Ecto neural progenitor cell (in vitro differentiated cells): ENCODE measurements around the gene ITGAE.
A peak's percentile ranks its signal among the peaks of the same experiment; 100 is the strongest.
"Not testable (repeated sequence)": the region's sequence is repeated elsewhere in the genome, so short reads cannot be mapped to it uniquely, and the experiment has no call there.

Source experiments
- DNase-seq: peaks from one replicate; pipeline ENCODE4 v3.0.0-alpha.2; 2018; ENCODE audit warnings: low spot score

ITGAE gene

DNA sequence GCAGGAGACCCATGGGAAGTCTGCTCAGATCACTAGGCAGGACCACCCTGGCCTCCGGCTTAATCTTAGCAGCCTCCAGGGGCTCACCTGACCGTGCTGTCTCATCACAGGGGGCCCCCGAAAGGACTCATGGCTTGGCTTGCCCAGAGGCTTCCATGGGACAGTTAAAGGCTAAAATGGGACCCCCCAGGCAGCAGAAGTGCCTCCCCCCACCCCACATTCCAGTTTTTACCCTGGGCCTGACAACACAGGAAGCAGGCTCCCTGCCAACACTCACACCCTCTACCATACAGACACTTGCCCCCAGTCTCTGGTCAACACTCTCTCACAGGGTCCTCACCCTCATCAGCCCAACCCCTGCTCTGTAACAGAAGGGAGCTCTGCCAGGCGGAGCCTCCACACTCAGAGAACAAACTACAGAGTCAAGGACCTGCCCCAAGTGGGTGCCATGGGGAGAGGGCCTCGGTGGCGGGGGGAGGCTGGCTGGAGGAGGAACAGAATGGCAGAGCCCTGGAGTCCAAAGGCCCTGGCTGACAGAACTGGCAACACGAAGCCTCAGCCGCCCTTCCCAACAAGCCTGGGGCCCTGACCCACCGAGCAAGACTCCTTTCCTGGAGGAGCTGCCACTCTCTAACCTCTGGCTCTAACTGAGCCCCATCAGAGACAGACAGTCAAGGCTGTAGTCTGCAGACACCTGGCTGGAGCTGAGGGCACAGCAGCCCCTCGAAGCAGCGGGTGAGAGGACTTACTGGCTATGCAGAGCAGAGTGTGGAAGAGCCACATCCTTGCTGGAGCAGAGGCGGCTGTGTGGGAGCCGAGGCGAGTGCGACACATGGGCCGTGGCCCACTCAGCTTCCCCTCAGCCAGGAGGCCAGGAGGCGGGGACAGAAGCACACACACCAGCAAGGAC lies at the start of gene ITGAE:
Gene ITGAE, minus strand, starts transcription at position 827 of the 910 bp plus-strand sequence. Its CDS starts 44 bp downstream, at position 783.
- DNase-seq = no peak

GRCh38 chr17:3848229-3848835 lies 47.3 kb upstream of the ITGAE start:
- no peak for DNase-seq

- DNase-seq = no peak
Measured at GRCh38 chr17:3847165-3847670, 46.2 kb upstream of the ITGAE start.

DNA sequence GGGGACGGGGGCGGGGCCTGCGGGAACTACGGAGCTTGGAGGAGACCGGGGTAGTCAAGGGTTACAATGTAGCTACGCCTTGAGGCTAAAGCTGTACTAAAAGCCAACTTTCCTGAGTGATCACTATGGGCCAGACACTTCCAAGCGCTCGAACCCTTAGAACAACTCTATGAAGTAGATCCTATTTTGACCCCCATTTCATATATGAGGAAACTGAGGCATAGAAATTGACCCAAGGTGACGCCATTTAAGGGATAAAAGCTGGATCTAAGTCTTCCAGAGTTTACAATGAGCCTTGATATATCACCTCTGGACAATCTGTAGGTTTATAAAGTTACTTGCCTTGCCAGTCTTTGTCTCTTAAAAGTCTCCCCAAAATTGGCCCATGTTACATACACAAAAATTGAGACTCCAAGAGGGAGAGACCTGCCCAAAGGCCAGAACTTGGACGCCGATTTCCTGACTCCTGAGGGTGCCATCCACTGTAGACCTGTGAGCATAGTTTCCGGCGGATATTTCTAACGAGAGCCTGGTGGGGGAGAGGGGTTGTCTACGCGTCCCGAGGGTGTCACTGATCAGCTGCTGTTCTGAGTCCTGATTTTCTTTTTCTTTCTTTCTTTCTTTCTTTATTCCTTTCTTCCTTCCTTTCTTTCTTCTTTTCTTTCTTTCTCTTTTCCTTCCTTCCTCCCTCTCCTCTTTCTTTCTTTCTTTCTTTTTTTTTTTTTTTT lies 45.6 kb upstream of the ITGAE start:
- no peak for DNase-seq

DNA sequence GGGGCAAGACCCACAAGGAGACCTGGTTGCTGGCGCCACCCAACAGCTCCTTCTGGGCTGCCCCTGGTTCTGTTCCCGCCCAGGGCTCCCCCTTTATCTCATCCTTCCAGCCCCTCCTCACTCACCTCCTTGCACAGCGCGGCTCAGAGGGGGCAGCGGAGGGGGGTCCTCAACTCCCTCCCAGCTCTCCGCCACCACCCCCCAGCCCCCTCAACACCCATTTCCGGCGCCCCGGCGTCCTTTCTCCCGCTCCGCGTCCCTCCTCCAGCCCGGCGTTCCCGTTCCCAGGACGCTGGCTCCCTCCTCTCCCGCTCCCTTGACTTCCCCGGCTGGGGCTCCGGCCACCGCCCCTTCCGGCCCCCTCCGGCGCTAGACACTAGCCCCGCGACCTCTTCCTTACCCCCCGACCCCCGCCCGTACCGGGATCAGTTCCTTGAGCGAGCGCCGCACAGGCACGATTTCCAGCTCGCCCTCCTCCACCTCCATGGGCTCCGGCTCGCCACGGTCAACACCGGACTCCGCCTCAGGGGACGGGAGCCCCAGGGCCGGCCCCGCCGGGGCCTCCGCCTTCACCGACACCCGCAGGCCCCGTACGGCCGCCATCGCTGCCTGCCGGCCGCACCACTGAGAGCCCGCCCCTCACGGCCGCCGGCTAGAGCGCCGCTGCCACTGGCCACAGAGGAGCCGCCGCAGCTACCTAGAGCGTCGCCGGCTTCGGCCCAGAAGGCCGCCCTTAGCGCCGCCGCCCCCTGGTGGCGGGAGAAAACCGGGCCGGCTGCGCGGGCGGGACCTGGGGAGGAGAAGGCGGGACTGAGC lies 44.8 kb upstream of the ITGAE start, which contains the start of gene NCBP3:
Gene NCBP3, minus strand, starts transcription at position 626 of the 816 bp plus-strand sequence. Its CDS starts 23 bp downstream, at position 603.
- peak; percentile 98 for DNase-seq

DNA sequence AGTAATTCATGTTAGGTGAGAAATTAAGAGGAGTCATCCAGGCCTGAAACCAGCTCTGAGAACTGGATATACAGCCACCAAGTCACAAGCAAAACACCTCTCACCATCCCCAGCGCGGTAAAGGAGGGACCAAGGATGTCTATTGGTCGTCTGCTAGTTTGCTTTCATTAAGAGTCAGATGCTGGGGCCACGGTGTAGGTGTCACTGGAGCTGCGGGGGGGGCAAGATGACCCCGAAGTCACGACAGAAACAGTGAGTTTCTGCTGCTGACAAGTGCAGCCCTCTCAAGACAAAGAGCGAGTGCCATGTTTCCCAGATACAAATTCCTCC lies 44.3 kb upstream of the ITGAE start:
- DNase-seq = no peak

- DNase-seq = not testable (repeated sequence)
Measured at GRCh38 chr17:3844556-3844955, 43.6 kb upstream of the ITGAE start.

DNA sequence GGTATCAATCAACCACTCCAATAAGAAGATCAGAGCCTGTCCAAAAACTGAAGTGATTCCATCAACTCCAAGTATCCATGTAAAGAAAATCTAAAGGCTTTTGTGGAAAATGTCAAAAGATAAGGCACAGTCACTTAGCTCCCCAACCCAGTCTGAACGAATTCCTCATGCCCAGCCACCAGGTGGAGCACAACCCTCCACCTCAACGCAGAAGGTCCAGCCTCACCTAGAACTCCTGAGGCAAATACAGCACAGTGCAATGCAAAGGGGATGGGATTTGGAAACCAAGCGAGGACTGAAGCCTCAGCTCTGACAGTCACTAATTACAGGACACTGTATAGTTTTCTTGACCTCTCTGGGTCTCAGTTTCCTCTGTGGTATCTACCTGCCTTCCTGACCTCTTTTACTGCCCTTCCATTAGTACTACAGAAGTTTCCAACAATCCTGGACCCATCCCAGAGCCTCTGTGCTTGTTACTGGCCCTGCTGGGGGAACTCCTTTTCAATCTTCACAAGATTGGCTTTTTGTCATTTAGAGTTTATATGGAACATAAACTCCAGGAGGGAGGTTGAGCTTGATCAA lies 43.0 kb upstream of the ITGAE start:
- DNase-seq = peak; percentile 60

DNA sequence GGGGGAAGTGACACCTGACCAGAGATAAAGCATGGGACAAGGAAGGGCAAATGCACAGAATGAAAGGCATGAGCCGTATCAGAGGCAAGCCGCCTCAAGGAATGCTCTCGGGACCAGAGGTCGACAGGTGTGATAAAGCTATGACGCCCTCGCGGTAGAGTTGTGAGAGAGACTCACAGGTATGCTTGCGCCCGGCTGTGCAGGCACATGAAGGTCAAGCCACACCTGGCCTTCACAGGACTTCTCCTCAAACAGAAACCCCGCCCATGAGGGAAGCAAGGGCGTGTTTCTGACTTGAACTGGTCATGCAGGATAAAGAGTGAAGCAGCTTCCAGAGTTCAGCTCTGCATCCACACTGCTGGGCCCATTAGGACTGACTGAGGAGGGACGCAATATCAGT lies 37.2 kb upstream of the ITGAE start:
- no peak for DNase-seq

DNA sequence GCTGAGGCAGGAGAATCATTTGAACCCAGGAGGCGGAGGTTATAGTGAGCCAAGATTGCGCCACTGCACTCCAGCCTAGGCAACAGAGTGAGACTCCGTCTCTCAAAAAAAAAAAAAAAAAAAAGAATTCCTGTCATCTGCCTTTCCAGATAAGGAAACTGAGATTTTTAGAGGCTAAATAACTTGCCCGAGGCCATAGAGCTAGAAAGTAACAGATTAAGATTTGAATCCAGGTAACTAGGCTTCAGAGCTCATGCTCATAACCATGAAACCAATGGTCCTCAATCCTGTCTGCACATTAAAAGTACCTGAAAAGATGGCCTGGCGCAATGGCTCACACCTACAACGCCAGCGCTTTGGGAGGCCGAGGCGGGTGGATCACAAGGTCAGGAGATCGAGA lies 35.6 kb upstream of the ITGAE start:
- no peak for DNase-seq

GRCh38 chr17:3835410-3836229 lies 34.6 kb upstream of the ITGAE start:
- DNase-seq = no peak

- DNase-seq = no peak
Measured at GRCh38 chr17:3834811-3835210, 33.8 kb upstream of the ITGAE start.

- no peak for DNase-seq
Measured at GRCh38 chr17:3828852-3829232, 27.9 kb upstream of the ITGAE start.

DNA sequence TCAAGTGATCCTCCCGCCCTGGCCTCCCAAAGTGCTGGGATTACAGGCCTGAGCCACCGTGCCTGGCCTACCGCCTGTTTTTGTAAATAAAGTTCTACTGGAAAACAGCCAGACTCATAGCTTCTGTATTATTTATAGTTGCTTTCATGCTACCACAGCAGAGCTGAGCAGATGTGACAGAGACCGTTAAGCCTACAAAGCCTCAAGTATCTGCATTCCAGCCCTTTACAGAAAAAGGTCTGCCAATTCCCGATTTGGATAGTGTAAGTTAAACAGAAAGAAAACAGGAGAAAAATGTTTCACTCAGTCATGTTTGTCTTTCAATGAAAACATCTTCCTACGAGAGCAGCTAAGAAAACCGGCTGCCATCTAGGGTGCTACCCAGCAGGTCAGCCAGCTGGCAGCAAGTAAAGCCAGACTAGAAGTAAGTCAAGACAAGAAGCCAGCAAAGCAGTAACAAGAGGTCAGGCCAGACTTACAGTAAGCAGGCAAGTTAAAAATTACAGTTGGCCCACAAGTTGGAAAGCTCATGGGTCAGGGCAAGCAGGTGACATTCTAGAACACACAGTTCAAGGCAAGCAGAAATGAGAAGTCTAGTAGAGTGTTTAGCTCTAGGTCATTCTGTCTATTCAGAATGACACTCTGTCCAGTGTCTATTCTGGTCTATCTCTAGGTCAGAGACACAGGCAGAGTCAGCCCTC lies 27.3 kb upstream of the ITGAE start:
- no peak for DNase-seq

- DNase-seq = peak; percentile 75
Measured at GRCh38 chr17:3827124-3827773, 26.3 kb upstream of the ITGAE start.

DNA sequence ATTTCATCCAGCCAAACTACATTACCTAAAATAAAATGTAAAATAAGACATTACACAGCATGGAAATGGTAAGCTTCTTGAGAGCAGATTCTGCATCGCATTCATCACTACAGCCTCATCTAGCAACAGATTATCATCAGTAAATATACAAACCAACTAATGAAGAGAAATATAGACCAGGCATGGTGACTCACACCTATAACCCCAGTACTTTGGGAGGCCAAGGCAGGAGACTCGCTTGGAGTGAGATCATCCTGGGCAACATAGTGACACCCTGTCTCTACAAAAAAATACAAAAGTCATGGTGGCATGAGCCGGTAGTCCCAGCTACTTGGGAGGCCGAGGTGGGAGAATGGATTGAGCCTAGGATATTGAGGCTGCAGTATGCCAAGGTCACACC lies 25.2 kb upstream of the ITGAE start:
- no peak for DNase-seq

DNA sequence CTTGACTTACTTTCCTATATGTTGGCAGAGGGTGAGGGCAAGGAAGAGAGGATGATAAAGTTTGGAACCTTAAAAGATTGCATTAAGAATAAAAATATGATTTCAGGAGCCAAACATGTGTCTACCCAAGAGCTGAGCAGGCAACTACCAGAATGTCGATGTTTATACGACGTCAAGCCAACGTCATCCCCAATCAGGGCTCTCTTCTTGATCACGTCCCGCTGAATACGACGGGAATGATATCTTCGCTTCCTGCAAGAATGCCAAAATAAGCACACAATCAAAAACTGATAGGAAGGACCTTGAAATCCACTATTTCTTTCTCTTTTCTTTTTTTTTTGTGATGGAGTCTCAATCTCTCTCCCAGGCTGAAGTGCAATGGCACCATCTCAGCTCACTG lies 20.1 kb upstream of the ITGAE start:
- no peak for DNase-seq

- no peak for DNase-seq
Measured at GRCh38 chr17:3818786-3819185, 17.8 kb upstream of the ITGAE start.

- DNase-seq = no peak
Measured at GRCh38 chr17:3817851-3818605, 17.0 kb upstream of the ITGAE start.
